ENCODE measurements around the gene EIF4E2.
"Not testable (repeated sequence)": the region's sequence is repeated elsewhere in the genome, so short reads cannot be mapped to it uniquely, and the experiment has no call there.

Gene EIF4E2

GRCh38 chr2:232522623-232523401 lies 27.7 kb upstream of the EIF4E2 start:
- no peak for DNase-seq

GRCh38 chr2:232523402-232523681 lies 27.1 kb upstream of the EIF4E2 start:
- no peak for DNase-seq

- DNase-seq = no peak
Observed at GRCh38 chr2:232523682-232524597, 26.5 kb upstream of the EIF4E2 start.

- no peak for DNase-seq
Observed at GRCh38 chr2:232524771-232525170, 25.7 kb upstream of the EIF4E2 start.

- no peak for DNase-seq
Observed at GRCh38 chr2:232525199-232525598, 25.3 kb upstream of the EIF4E2 start.

DNA sequence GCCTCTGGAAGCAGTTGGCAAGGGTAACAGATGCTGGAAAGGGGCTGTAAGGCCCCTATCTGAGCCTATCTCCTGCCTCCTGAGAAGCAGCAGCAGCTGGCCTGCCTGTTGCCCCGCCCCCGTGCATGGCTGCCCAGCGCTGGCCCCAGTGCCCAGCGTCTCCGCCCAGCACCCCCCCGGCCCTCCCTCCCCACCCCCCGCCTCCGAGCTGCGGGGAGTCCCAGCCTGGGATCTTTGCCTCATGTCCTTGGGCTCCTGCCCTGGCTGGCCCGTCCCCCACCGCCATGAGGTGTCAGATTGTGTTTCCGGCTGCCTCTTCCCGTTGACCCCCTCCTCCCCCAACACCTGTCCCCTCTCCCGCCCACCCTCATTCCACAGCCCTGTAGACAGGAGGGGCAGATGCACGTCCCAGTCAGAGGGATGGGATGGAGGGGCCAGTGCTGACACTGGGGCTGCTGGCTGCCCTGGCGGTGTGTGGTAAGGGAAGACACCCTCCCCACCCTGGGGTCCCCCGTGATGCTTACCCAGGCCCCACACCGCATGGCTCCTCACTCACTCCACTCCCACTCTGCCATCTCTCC lies 24.6 kb upstream of the EIF4E2 start, which contains the start of gene CHRND:
Gene CHRND, plus strand, starts transcription at position 370 of the 581 bp plus-strand sequence. Its CDS starts 56 bp downstream, at position 426.
- DNase-seq = no peak

DNA sequence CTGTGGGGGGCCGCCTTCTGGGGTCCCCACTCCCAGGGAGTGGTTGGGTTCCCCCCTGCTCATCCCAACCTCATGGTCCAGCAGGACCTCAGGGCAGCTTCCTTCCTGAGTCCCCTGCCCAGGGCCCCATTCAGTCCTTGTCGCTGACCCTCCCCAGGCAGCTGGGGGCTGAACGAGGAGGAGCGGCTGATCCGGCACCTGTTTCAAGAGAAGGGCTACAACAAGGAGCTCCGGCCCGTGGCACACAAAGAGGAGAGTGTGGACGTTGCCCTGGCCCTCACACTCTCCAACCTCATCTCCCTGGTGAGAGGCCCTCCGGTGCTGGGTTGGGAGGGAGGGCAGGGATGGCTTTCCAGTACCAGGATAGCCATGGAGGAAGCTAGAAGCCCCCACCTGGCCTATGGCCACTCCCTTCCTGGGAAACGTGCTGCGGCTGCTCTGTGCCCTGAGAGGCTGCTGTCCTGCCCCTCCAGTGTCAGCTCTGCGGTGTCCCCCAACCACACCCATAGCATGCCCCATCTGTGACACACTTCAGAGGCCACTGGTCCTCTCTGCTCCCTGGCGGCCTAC lies 24.0 kb upstream of the EIF4E2 start:
- DNase-seq = no peak

DNA sequence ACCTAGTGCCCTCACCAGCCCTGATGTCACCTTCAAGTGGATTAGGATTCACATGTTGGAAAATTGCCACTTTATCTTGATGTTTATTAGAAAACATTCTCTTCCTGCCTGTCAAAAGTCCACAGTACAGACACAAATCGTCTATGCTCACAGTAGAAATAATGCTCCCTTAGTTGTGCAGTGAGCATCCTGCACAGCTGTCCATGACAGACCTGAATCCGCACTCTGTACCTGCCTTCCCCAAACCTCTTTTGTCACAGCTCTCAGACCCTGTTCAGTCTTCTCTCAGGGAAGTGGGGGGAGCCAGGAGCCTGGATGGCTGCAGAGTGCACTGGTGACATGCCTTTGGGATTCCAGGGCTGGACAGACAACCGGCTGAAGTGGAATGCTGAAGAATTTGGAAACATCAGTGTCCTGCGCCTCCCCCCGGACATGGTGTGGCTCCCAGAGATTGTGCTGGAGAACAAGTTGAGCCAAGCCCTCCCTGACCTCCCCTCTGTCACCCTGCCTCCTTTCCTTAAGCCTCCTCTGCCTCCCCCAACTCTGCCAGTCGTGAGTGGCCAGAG lies 22.5 kb upstream of the EIF4E2 start:
- no peak for DNase-seq

DNA sequence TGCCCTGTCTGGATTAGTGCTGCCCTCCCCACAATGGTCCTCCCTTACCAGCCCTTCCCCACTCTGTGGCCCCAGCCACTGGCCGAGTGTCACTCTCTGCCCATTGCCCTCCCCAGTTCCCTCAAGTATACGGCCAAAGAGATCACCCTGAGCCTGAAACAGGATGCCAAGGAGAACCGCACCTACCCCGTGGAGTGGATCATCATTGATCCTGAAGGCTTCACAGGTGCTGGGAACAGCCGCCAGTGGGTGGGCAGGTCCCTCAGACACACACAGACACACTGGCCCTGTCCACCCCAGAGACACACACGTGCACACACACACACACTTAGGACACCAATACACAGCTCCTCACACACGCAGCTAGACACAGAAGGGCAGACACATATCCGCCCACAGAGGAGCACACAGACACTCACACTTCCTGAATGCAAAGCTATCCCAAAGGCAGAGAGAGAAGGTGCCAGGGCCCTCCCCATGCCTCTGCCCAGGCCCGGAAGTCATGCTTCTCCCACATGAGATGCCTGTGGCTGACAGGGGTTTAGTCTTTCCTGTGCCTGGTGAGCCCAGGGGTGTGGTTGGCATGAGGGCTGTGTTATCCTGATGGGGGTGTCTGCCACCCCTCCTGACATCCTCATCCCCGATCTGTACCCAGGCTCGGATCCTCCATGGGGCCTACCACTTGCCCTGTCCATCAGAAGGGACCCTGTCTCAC lies 21.6 kb upstream of the EIF4E2 start:
- no peak for DNase-seq

DNA sequence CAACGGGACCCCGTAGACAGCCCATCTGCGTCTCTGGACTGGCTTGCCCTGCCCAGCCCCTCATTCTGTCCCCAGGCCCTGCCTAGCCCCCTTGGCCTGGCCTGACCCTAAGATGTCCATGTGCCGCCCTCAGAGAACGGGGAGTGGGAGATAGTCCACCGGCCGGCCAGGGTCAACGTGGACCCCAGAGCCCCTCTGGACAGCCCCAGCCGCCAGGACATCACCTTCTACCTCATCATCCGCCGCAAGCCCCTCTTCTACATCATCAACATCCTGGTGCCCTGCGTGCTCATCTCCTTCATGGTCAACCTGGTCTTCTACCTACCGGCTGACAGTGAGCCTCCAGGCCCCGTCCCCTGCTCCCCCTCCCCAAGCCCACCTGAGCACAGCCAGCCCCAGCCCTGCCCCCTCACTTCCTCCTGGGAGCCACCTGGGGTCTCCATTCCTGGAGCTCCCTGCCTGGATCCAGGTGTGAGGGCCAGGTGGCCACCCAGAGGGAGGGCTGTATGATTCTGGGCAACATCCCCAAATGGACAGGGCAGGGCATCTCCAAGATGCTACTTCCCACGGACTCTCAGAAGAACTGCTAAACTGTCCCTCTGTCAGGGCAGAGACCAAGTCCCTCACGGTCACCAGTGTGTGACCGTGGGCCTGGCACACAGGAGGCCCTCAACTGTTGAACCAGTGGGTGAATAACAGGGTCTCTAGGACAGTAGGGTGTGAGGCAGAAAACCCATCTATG lies 20.5 kb upstream of the EIF4E2 start:
- no peak for DNase-seq

DNA sequence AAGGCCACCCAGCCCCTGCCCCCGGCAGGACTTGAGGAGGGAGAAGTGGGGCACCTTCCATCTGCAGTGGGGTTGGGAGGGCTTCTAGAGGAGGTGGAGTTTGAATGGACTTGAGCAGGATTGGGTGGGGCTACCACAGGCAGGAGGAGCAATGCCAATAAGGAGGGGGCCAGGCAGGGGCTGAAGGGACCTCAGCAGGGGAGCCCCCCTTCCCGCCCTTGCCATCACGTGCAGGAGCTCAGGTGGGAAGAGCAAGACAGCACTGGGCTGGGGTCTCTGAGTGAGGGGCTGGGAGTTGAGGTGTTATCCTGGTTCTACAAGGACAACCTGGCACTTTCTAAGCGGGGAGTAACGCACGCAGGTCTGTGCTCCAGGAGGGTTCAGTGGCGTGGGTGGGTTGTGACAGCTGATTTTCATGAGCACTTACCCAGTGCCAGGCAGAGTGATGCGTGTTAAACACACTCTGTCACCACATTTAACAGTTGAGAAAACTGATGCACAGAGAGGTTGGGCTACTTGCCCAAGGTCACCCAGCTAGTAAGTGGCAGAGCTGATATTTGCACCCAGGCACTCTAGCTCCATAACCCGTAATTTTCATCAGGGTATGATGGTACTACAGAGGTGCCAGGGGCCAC lies 19.7 kb upstream of the EIF4E2 start:
- DNase-seq = no peak

- peak; percentile 12 for DNase-seq
Observed at GRCh38 chr2:232532419-232532818, 18.1 kb upstream of the EIF4E2 start.

GRCh38 chr2:232532821-232533220 lies 17.7 kb upstream of the EIF4E2 start:
- DNase-seq = not testable (repeated sequence)

GRCh38 chr2:232533944-232534710 lies 16.4 kb upstream of the EIF4E2 start:
- no peak for DNase-seq

GRCh38 chr2:232534940-232535651 lies 15.4 kb upstream of the EIF4E2 start:
- no peak for DNase-seq

DNA sequence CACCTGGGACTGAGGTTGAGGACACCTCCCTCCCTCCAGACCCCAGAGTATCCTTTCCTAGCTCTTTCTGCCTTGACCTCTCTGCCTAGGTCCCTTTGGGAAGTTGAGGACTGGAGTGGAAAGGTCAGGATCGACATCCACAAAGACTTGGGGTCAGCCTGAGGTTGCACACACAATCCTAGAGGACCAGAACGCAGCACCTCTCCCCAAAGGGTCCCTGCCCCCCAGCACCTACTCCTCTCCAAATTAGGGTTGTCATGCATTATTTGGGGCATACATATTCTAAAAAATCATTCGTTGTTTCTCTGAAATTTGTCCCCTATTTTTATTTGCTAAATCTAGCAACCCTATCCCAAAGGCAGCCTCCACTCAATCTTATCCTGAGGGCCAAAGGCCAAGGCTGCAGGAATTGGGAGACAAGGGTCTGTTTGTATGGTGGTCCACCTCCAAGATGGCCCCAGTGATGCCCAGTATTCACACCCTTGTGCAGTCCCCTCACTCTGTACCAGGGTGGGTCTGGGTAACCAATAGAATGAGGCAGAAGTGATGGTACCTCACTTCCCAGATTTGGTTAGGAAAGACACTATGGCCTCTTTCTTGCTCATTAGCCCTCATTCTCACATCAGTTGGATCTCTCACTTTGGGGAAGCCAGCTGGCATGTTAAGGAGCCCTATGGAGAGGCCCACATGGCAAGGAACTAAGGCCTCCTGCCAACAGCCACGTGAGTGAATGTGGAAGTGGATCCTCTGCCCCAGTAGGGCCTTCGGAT lies 14.5 kb upstream of the EIF4E2 start:
- no peak for DNase-seq

- DNase-seq = no peak
Observed at GRCh38 chr2:232537079-232537478, 13.4 kb upstream of the EIF4E2 start.

GRCh38 chr2:232537499-232537898 lies 13.0 kb upstream of the EIF4E2 start:
- no peak for DNase-seq

DNA sequence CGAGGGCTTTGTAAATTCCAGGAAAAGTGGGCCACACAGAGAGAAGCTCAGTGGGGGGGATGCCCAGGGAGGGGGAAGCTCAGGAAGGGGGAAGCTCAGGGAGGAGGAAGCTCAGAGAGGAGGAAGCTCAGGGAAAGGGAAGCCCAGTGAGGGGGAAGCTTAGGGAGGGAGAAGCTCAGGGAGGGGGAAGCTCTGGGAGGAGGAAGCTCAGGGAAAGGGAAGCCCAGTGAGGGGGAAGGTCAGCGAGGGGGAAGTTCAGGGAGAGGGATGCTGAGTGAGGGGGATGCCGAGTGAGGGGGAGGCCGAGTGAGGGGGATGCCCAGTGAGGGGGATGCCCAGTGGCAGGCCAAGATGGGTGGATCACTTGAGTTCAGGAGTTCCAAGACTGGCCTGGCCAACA lies 11.8 kb upstream of the EIF4E2 start:
- no peak for DNase-seq

Measured in NCI-H1436 (cell line).